IMR-90 (cell line): Measurements from ENCODE around the gene REXO1. TPM values are rescaled to one million over a fixed set of nuclear protein-coding genes. Genes with fewer than 3 reads are reported as not detected.

Experiments used
- ATAC-seq: fragments of 200-7000 bp; cut with Tn5 transposase; 2 replicates; pipeline ENCODE4 v1.9.1; 2020; ENCODE audit warnings: low read depth, mild to moderate bottlenecking, moderate library complexity
- BruUV-seq: library from RNA; stranded (reverse); fragments of 400-500 nt; replicated peaks from 2 replicates; lab custom pipeline; 2021; lab: Mats Ljungman, UMichigan
- CTCF ChIA-PET: fragments of 300-600 bp; formaldehyde crosslinking; extraction: SDS; loops from one replicate; lab custom pipeline; 2021; ENCODE audit warnings: antibody characterized with exemption; lab: Yijun Ruan, JAX
- POLR2A ChIA-PET: fragments of 300-600 bp; sonication (Branson Sonifier 250); formaldehyde crosslinking; loops from one replicate; lab custom pipeline; 2022; ENCODE audit warnings: antibody characterized with exemption; ENCODE audit not compliant: unreplicated experiment; lab: Charles Lee
- DNase-seq: peaks from one replicate; pipeline ENCODE4 v3.0.0; 2013
- H2AFZ ChIP-seq: replicated peaks from 2 replicates; pipeline ENCODE3; 2013; ENCODE audit warnings: low read length, mild to moderate bottlenecking; ENCODE audit not compliant: poor library complexity
- H2AK5ac ChIP-seq: 2 replicates; pipeline ENCODE4 v1.6.1; 2013; ENCODE audit warnings: low read depth, low read length, inconsistent platforms
- H2AK9ac ChIP-seq: replicated peaks from 2 replicates; pipeline ENCODE3; 2013; ENCODE audit warnings: mild to moderate bottlenecking, low read depth, low read length, moderate library complexity; ENCODE audit not compliant: poor library complexity
- H2BK120ac ChIP-seq: 2 replicates; pipeline ENCODE4 v1.6.1; 2013; ENCODE audit warnings: low read depth, low read length, inconsistent platforms
- H2BK15ac ChIP-seq: 3 replicates; pipeline ENCODE4 v1.6.1; 2013; ENCODE audit warnings: low read depth, low read length, inconsistent platforms
- H2BK20ac ChIP-seq: 2 replicates; pipeline ENCODE4 v1.6.1; 2013; ENCODE audit warnings: low read depth, mild to moderate bottlenecking, inconsistent platforms, low read length, moderate library complexity
- H2BK5ac ChIP-seq: 2 replicates; pipeline ENCODE4 v1.6.1; 2013; ENCODE audit warnings: mild to moderate bottlenecking, low read depth, low read length, inconsistent platforms; ENCODE audit not compliant: poor library complexity, severe bottlenecking
- H3K14ac ChIP-seq: replicated peaks from 2 replicates; pipeline ENCODE4 v1.6.1; 2013; ENCODE audit warnings: low read depth, low read length, inconsistent platforms
- H3K18ac ChIP-seq: 2 replicates; pipeline ENCODE4 v1.6.1; 2013; ENCODE audit warnings: low read depth, low read length, control low read depth
- H3K23ac ChIP-seq: 2 replicates; pipeline ENCODE4 v1.6.1; 2013; ENCODE audit warnings: low read depth, low read length, inconsistent platforms
- H3K27ac ChIP-seq: 2 replicates; pipeline ENCODE4 v1.5.1; 2013; ENCODE audit warnings: mild to moderate bottlenecking, control low read depth, low read length; ENCODE audit not compliant: insufficient read depth
- H3K27me3 ChIP-seq: 2 replicates; pipeline ENCODE4 v1.6.1; 2013; ENCODE audit warnings: low read length; ENCODE audit not compliant: control insufficient read depth, insufficient read depth
- H3K36me3 ChIP-seq: 2 replicates; pipeline ENCODE4 v1.6.1; 2013; ENCODE audit warnings: low read length, mixed read lengths; ENCODE audit not compliant: control insufficient read depth, insufficient read depth
- H3K4ac ChIP-seq: 2 replicates; pipeline ENCODE4 v1.6.1; 2013; ENCODE audit warnings: low read depth, low read length, inconsistent platforms
- H3K4me1 ChIP-seq: 2 replicates; pipeline ENCODE4 v1.6.1; 2013; ENCODE audit warnings: low read length, mixed read lengths; ENCODE audit not compliant: control insufficient read depth, insufficient read depth
- H3K4me2 ChIP-seq: 2 replicates; pipeline ENCODE4 v1.6.1; 2013; ENCODE audit warnings: low read depth, mild to moderate bottlenecking, control low read depth, low read length, moderate library complexity
- H3K4me3 ChIP-seq: 2 replicates; pipeline ENCODE4 v1.5.1; 2013; ENCODE audit warnings: low read depth, mild to moderate bottlenecking, control low read depth, low read length, moderate library complexity; ENCODE audit not compliant: insufficient read depth
- H3K56ac ChIP-seq: 2 replicates; pipeline ENCODE4 v1.6.1; 2013; ENCODE audit warnings: low read length, inconsistent platforms; ENCODE audit not compliant: insufficient read depth; ENCODE audit errors: extremely low read depth
- H3K79me1 ChIP-seq, 2 experiments: 2 replicates each; pipeline ENCODE4 v1.6.1; 2013; ENCODE audit warnings: low read length in 2 of 2, inconsistent platforms in 1 of 2, low read depth in 1 of 2
- H3K9ac ChIP-seq: 2 replicates; pipeline ENCODE4 v1.6.1; 2013; ENCODE audit warnings: low read depth, low read length, control low read depth
- H3K9me1 ChIP-seq: 2 replicates; pipeline ENCODE4 v1.6.1; 2013; ENCODE audit warnings: low read length, inconsistent platforms; ENCODE audit not compliant: insufficient read depth
- H3K9me3 ChIP-seq: 2 replicates; pipeline ENCODE4 v1.6.1; 2013; ENCODE audit warnings: low read length; ENCODE audit not compliant: control insufficient read depth, insufficient read depth
- H4K20me1 ChIP-seq: 2 replicates; pipeline ENCODE4 v1.6.1; 2013; ENCODE audit warnings: low read length, inconsistent platforms; ENCODE audit not compliant: insufficient read depth
- H4K5ac ChIP-seq: 2 replicates; pipeline ENCODE4 v1.6.1; 2013; ENCODE audit warnings: mild to moderate bottlenecking, low read depth, low read length, control low read depth
- H4K8ac ChIP-seq, 2 experiments: 2 replicates each; pipeline ENCODE4 v1.6.1; 2013; ENCODE audit warnings: low read depth in 2 of 2, low read length in 2 of 2, control low read depth in 1 of 2, inconsistent platforms in 1 of 2
- H4K91ac ChIP-seq: 2 replicates; pipeline ENCODE4 v1.6.1; 2013; ENCODE audit warnings: low read depth, low read length, inconsistent platforms; ENCODE audit not compliant: insufficient read depth
- CHD1 ChIP-seq: IDR thresholded peaks from 2 replicates; pipeline ENCODE4 v1.6.1; 2012; ENCODE audit warnings: low read depth, low read length, improper control_type of control experiment
- FOS ChIP-seq: fragments of 150-350 bp; IDR thresholded peaks from 2 replicates; pipeline ENCODE4 v1.6.1; 2016; ENCODE audit warnings: low read depth, low read length
- POLR2A ChIP-seq: IDR thresholded peaks from 2 replicates; pipeline ENCODE4 v1.6.1; 2012; ENCODE audit warnings: mild to moderate bottlenecking, low read depth, low read length
- RFX5 ChIP-seq: IDR thresholded peaks from 2 replicates; pipeline ENCODE4 v1.8.0; 2012; ENCODE audit warnings: low read depth, mild to moderate bottlenecking, low read length, moderate library complexity
- WGBS, 2 experiments: methylation state at CpG; one replicate each; pipeline versions ENCODE4 v1.1.5 to v1.1.7; 2013; ENCODE audit warnings: missing lambda C conversion rate in 2 of 2; ENCODE audit not compliant: insufficient read length in 1 of 2; ENCODE audit errors: extremely low coverage in 2 of 2; 5-methylcytosine and 5-hydroxymethylcytosine counted together
- dilution Hi-C: fragments of 300-500 bp; cut with HindIII; formaldehyde crosslinking; loops from one replicate; pipeline ENCODE4 v1.14.3; 2018; ENCODE audit warnings: low sequenced_read_pairs; ENCODE audit not compliant: unreplicated experiment
- in situ Hi-C: fragments of 300-500 bp; cut with MboI; formaldehyde crosslinking; loops from 3 replicates; pipeline ENCODE4 v1.14.3; 2019; ENCODE audit warnings: low sequenced_read_pairs, inconsistent platforms, mixed read lengths
- intact Hi-C: fragments of 100-400 bp; cut with micrococcal nuclease; formaldehyde crosslinking; loops from 2 replicates; pipeline ENCODE4 v1.10.0; 2022
- polyA plus RNA-seq, 3 experiments: library from polyadenylated mRNA; depleted of rRNA; stranded (reverse); fragments of >200 nt; gene quantifications; 2 replicates each; pipeline ENCODE4 v1.2.3, GENCODE V29; 2012; ENCODE audit warnings: low replicate concordance in 1 of 3
- total RNA-seq: library from RNA; depleted of rRNA; stranded (reverse); fragments of >200 nt; gene quantifications from 2 replicates; pipeline ENCODE4 v1.2.3, GENCODE V29; 2012

The REXO1 gene
- total and polyA plus RNA-seq, 2 of the 4 experiments (the other 2 are of a cell fraction): 1.4 to 63.7 TPM

GRCh38 chr19:1808395-1808731 is 39.9 kb downstream of the REXO1 start:
- in situ Hi-C loops: no loop called here
- 76% methylated on average over 2 of the region's 2 CpGs; no CpG with 5 or more reads in 1 of the 2 experiments for WGBS, 2 experiments
- Histone ChIP-seq H2BK15ac (no peak overlapping the region), H3K9ac (no peak overlapping the region), H2BK20ac (no peak overlapping the region), H2AFZ (no peak overlapping the region), H3K23ac (no peak overlapping the region), H2BK120ac (no peak overlapping the region), H3K27ac (no peak overlapping the region), H3K56ac (no peak overlapping the region), H3K27me3 (no peaks in the 10 kb centered on the region), H2AK9ac (no peak overlapping the region), H4K5ac (no peak overlapping the region), H4K8ac (no peak overlapping the region), H3K4me1 (peaks cover 8% of the 10 kb centered on the region), H3K4ac (no peak overlapping the region), H4K91ac (no peak overlapping the region), H3K36me3 (peaks cover 9% of the 10 kb centered on the region), H3K79me1 (peaks cover 0 to 9% of the 10 kb centered on the region in 2 experiments; a peak in 2 of 4 replicates), H3K4me2 (no peak overlapping the region), H3K14ac (no peak overlapping the region), H3K9me1 (peaks cover 4% of the 10 kb centered on the region; the same call in 1 of the 2 replicates), H2BK5ac (no peak overlapping the region), H3K9me3 (no peaks in the 10 kb centered on the region), H4K20me1 (no peaks in the 10 kb centered on the region; the same call in 1 of the 2 replicates), H3K4me3 (no peak overlapping the region), H2AK5ac (no peak overlapping the region; the same call in 1 of the 2 replicates), H3K18ac (no peak overlapping the region)
- BruUV-seq: no TSS peak
- DNase-seq: no peak
- ChIA-PET CTCF (no interaction called here), POLR2A (no interaction called here)
- dilution Hi-C loops: no loop called here
- no peak for ATAC-seq
- intact Hi-C loops: no loop called here
- TF ChIP-seq CHD1: no peak
- no peak for TF ChIP-seq FOS
- TF ChIP-seq RFX5: no peak
- TF ChIP-seq POLR2A: no peak
